Activated T-cell treated with anti-CD3 and anti-CD28 coated beads, Interleukin-2, amount 50 U/mL, for 72 hours (primary cell): Measurements from ENCODE around the gene SLC5A11. TPM values are rescaled to one million over a fixed set of nuclear protein-coding genes. Genes with fewer than 3 reads are reported as not detected.
A peak's percentile ranks its signal among the peaks of the same experiment; 100 is the strongest.

Source experiments
- ATAC-seq, 2 donors: fragments of 150-1000 bp; cut with Tn5 transposase; replicated peaks in 1 of 2; 2 replicates each; pipeline ENCODE4 v1.10.0; 2021; ENCODE audit warnings: moderate library complexity in 2 of 2, mild to moderate bottlenecking in 1 of 2
- DNase-seq, 2 donors: peaks; one replicate each; pipeline ENCODE4 v3.0.0; 2021 to 2022; ENCODE audit warnings: mixed read lengths in 1 of 2
- H3K27ac Mint-ChIP-seq: one replicate; pipeline ENCODE4 v1.8.0; 2022; ENCODE audit warnings: mild to moderate bottlenecking, moderate library complexity, mixed read lengths
- H3K27me3 Mint-ChIP-seq: one replicate; pipeline ENCODE4 v1.8.0; 2022; ENCODE audit warnings: low read depth, mixed read lengths
- H3K36me3 Mint-ChIP-seq, 2 donors: one replicate each; pipeline ENCODE4 v1.8.0; 2022; ENCODE audit warnings: mixed read lengths in 2 of 2, mild to moderate bottlenecking in 1 of 2; ENCODE audit not compliant: insufficient read depth in 2 of 2
- H3K4me1 Mint-ChIP-seq: one replicate; pipeline ENCODE4 v1.8.0; 2022; ENCODE audit warnings: low read depth, mixed read lengths
- H3K4me3 Mint-ChIP-seq, 2 donors: one replicate each; pipeline ENCODE4 v1.8.0; 2022; ENCODE audit warnings: mild to moderate bottlenecking in 2 of 2, mixed read lengths in 2 of 2, moderate library complexity in 2 of 2
- H3K9me3 Mint-ChIP-seq, 2 donors: one replicate each; pipeline ENCODE4 v1.8.0; 2022; ENCODE audit warnings: mixed read lengths in 2 of 2
- total RNA-seq, 2 donors: library from RNA; stranded (reverse); gene quantifications; one replicate each; pipeline ENCODE4 v1.2.3, GENCODE V29; 2022

The SLC5A11 gene
- total RNA-seq, 2 donors from 2014 or later, result 0.21 TPM; not detected in 1

- Mint-ChIP-seq H3K4me1 (no peaks in the 10 kb centered on the region), H3K9me3 (no peaks in the 10 kb centered on the region), H3K4me3 (no peak overlapping the region), H3K27ac (no peak overlapping the region), H3K27me3 (no peaks in the 10 kb centered on the region), H3K36me3 (peaks cover 12 to 35% of the 10 kb centered on the region in 2 donors)
- DNase-seq (no peak), ATAC-seq (no peak)
Measured at GRCh38 chr16:24822542-24822941, 23.2 kb upstream of the SLC5A11 start.

DNA sequence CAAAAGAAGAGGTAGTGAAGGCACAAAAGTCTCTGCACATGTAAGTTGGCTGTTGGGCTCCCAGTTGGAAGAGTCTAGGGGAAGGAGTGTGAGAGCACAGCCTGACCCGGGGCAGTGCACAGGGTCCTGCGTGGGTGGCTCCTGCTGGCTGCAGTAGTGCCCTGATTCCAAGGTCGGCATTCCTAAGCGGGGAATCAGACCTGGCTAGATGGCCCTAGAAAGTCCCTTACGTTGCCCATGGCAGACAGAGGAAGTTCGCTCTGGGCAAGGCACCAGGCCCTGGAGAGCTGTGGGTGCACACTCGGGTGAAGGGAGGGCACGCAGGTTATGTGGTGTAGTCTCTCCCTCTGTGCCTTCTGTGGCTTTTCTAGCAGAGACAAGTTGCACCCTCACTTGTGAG is 22.8 kb upstream of the SLC5A11 start:
- Mint-ChIP-seq H3K27me3 (no peaks in the 10 kb centered on the region), H3K4me1 (no peaks in the 10 kb centered on the region)
- no peak for ATAC-seq

GRCh38 chr16:24825696-24826095 is 20.1 kb upstream of the SLC5A11 start:
- peaks cover 5 to 19% of the 10 kb centered on the region in 2 donors for H3K36me3 Mint-ChIP-seq
- H3K4me1 Mint-ChIP-seq, result no peaks in the 10 kb centered on the region
- H3K9me3 Mint-ChIP-seq, result no peaks in the 10 kb centered on the region
- H3K27ac Mint-ChIP-seq, result no peak overlapping the region
- ATAC-seq (no peak), DNase-seq (no peak)
- no peaks in the 10 kb centered on the region for H3K27me3 Mint-ChIP-seq
- no peak overlapping the region for H3K4me3 Mint-ChIP-seq

More for the DNA sequence above, 22.8 kb upstream of the SLC5A11 start:
- Mint-ChIP-seq H3K9me3 (no peaks in the 10 kb centered on the region), H3K36me3 (peaks cover 10 to 31% of the 10 kb centered on the region in 2 donors), H3K4me3 (no peak overlapping the region), H3K27ac (no peak overlapping the region)
- DNase-seq, result no peak

GRCh38 chr16:24826096-24826690 is 19.6 kb upstream of the SLC5A11 start:
- Mint-ChIP-seq H3K4me3 (no peak overlapping the region), H3K27ac (no peak overlapping the region), H3K36me3 (peaks cover 5 to 19% of the 10 kb centered on the region in 2 donors), H3K27me3 (no peaks in the 10 kb centered on the region), H3K4me1 (no peaks in the 10 kb centered on the region), H3K9me3 (no peaks in the 10 kb centered on the region)
- DNase-seq, result no peak
- ATAC-seq, result no peak

DNA sequence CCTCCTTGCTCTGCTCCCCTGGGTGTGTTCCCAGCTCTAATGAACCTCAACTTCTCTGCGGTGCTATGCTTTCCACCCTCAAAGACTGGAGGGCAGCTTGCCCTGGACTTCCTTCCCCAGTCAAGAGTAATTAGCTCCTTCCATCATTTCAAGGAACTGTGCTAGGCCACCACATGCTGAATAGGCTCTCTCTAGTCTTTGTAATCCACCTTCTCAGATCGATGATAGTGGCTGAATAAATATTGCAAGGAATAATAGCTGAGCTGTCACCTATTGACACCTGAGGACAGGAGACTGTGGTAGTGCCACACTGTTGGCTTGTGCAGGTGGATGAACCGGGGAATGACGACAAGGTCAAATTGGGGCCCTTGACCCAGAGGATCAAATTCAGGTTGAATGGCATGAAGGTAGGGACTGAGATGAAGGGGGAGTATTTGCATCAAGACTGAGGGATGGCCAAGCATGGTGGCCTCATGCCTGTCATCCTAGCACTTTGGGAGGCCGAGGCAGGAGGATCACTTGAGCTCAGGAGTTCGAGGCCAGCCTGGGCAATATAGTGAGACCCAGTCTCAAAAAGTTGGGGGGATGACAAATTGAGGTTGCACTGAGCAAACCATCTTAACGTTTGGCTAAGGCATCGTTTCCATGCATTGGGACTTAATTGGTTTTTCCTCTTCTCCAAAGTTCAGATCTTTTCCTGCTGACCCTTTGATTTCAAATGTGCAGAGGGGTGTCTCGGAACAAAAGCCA is 18.8 kb upstream of the SLC5A11 start:
- no peaks in the 10 kb centered on the region for H3K9me3 Mint-ChIP-seq

DNA sequence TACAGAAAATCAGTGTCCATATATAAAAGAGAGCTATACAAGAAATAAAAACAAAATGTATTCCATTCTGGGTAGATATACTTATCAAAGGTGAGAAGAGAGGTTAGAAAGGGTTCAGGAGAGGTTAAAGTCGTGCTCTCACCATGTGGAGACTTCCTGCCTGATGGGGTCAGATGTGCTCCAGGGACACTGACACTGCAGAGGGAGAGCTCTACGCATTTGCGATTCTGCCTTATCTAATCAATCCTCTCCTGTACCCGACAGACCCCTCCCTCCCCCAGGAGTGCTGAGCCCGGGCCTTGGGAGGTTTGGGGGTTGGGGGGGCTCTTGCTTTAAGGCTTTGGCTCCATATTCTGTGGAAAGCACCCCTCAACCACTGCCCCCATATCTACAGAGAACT is 16.6 kb upstream of the SLC5A11 start:
- H3K27me3 Mint-ChIP-seq, result no peaks in the 10 kb centered on the region
- H3K4me1 Mint-ChIP-seq, result no peaks in the 10 kb centered on the region
- H3K36me3 Mint-ChIP-seq, result peaks cover 3 to 13% of the 10 kb centered on the region in 2 donors
- no peak for ATAC-seq
- H3K27ac Mint-ChIP-seq, result no peak overlapping the region
- no peak for DNase-seq
- H3K9me3 Mint-ChIP-seq, result no peaks in the 10 kb centered on the region
- H3K4me3 Mint-ChIP-seq, result no peak overlapping the region

More for the DNA sequence above, 18.8 kb upstream of the SLC5A11 start:
- H3K27ac Mint-ChIP-seq, result no peak overlapping the region
- peaks cover 5 to 19% of the 10 kb centered on the region in 2 donors for H3K36me3 Mint-ChIP-seq
- no peak overlapping the region for H3K4me3 Mint-ChIP-seq
- no peaks in the 10 kb centered on the region for H3K27me3 Mint-ChIP-seq
- no peak for DNase-seq
- H3K4me1 Mint-ChIP-seq, result no peaks in the 10 kb centered on the region
- ATAC-seq, result no peak

GRCh38 chr16:24833352-24833751 is 12.4 kb upstream of the SLC5A11 start:
- DNase-seq (no peak), ATAC-seq (no peak)
- Mint-ChIP-seq H3K27ac (no peak overlapping the region), H3K4me1 (no peaks in the 10 kb centered on the region), H3K36me3 (no peaks in the 10 kb centered on the region), H3K27me3 (no peaks in the 10 kb centered on the region), H3K9me3 (no peaks in the 10 kb centered on the region), H3K4me3 (no peak overlapping the region)

DNA sequence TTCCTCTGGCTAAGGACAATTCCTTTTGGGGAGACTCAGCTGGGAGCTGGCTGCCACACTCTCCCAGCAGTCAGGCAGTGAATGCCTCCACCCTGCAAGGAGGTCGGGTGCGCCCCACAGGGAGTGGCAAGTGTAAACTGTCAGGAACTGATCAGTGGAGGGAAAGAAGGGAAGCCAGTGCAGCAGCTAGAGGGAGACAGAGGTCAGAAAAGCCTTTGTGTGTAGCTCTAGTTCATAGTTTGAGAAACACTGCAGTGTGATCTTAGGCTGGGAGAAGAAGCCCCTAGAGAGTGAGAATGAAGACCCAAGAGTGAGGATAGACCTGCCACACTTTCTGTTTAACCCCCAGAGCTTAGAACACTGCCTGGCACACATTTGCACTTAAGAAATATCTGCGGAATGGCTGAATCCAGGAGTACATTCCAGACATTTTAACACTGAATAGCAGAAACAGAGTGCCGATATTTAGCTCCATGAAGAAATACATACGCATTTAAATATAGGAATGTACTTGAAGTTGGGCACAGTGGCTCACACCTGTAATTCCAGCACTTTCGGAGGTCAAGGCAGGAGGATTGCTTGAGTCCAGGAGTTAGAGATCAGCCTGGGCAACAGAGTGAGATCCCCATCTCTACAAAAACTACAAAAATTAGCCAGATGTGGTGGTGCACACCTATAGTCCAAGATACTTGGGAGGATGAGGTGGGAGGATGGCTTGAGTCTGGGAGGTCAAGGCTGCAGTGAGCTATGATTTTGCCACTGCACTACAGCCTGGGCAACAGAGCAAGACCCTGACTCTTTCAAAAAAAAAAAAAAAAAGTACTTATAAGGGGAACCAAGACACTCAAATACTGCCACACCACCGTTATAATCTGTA is 11.1 kb upstream of the SLC5A11 start:
- Mint-ChIP-seq H3K4me3 (no peak overlapping the region), H3K4me1 (no peaks in the 10 kb centered on the region), H3K9me3 (no peaks in the 10 kb centered on the region), H3K27me3 (no peaks in the 10 kb centered on the region), H3K36me3 (no peaks in the 10 kb centered on the region), H3K27ac (no peak overlapping the region)
- peak; percentile 47 to 51 for ATAC-seq
- DNase-seq, result no peak

DNA sequence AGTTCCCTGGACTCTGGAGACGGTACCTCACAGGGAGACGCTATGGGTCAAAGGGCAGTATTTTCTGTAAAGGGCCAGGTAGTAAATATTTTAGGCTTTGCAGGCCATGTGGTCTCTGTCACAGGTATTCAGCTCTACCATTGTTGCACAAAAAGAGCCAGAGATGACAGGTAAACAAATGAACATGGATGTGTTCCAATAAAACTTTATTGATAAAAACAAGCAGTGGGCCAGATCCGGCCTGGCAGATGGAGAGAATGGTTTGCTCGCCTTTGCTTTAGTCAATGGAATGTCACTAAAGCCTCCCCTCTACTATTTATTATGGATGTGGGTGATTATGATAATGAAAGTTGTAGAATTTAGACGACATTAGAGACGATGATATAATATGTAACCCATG is 8.9 kb upstream of the SLC5A11 start:
- no peak for DNase-seq
- H3K27me3 Mint-ChIP-seq, result no peaks in the 10 kb centered on the region
- H3K9me3 Mint-ChIP-seq, result no peaks in the 10 kb centered on the region
- H3K4me3 Mint-ChIP-seq, result no peak overlapping the region
- ATAC-seq, result no peak
- no peaks in the 10 kb centered on the region for H3K36me3 Mint-ChIP-seq
- no peak overlapping the region for H3K27ac Mint-ChIP-seq
- no peaks in the 10 kb centered on the region for H3K4me1 Mint-ChIP-seq

- Mint-ChIP-seq H3K36me3 (no peaks in the 10 kb centered on the region), H3K4me1 (no peaks in the 10 kb centered on the region), H3K27me3 (no peaks in the 10 kb centered on the region), H3K4me3 (no peak overlapping the region), H3K27ac (no peak overlapping the region), H3K9me3 (no peaks in the 10 kb centered on the region)
- ATAC-seq (no peak), DNase-seq (no peak)
Measured at GRCh38 chr16:24837969-24838368, 7.8 kb upstream of the SLC5A11 start.

DNA sequence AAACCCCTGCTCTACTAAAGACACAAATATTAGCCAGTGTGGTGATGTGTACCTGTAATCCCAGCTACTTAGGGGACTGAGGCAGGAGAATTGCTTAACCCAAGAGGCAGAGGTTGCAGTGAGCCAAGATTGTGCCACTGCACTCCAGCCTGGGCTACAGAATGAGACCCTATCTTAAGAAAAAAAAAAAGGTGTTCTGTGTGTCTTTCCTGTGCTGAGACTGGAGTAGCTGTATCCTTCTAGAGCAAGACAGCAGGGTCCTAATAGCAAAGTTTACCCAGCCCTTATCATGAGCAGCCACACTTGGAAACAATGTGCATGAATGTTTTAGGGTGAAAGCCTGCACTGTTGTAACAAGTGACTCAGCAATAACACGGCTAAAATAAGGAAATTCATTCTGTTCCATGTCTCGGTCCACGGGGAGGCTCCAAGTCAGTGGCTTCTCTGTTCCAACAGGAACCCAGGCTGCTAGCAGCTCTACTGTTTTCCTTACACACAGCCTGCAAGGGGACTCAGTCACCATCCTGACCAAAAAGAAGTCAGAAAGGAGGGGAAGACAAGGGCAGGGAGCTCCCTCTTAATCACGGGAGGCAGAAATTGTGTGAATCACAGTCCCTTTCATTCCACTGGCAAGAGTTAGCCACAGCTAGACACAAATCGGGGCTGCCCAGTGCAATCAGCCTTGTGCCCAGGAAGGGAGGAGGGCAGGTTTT is 7.1 kb upstream of the SLC5A11 start:
- peak in 1 of 2 donors; percentile 5 for ATAC-seq
- Mint-ChIP-seq H3K27ac (no peak overlapping the region), H3K4me1 (no peaks in the 10 kb centered on the region), H3K4me3 (no peak overlapping the region), H3K36me3 (no peaks in the 10 kb centered on the region), H3K9me3 (no peaks in the 10 kb centered on the region), H3K27me3 (no peaks in the 10 kb centered on the region)
- DNase-seq, result no peak

DNA sequence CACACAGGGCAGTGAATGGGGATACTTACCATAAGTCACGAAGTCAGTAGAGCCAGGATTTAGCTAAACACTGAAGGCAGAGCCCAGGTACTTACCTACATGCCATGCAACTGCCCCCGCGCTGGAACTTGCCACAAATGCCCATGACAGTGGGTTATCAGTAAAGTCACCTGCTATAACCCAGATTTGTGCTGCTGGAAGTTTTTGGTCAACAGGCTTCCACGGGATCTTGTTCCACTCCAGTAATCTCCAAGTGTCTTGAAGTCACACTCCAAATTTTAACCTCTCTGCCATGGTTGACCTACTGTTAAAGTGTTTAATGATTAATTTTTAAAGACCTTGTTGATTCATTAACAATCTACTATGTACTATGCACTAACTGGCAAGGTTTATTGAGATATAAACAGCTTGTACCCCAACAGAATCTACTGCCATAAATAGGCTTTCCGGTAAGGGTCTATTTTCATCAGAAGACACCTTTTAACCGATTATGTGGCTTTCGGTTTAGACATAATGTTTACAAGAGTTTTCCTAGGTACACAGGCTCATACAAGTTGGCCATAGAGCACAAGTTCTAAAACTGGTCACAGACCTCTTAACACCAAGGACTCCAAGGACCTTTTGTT is 6.3 kb upstream of the SLC5A11 start:
- no peak for DNase-seq
- no peak overlapping the region for H3K4me3 Mint-ChIP-seq
- H3K4me1 Mint-ChIP-seq, result peaks cover 4% of the 10 kb centered on the region
- ATAC-seq, result no peak
- H3K27me3 Mint-ChIP-seq, result no peaks in the 10 kb centered on the region
- H3K27ac Mint-ChIP-seq, result no peak overlapping the region
- H3K9me3 Mint-ChIP-seq, result no peaks in the 10 kb centered on the region
- no peaks in the 10 kb centered on the region for H3K36me3 Mint-ChIP-seq
